HCT116 (cell line): Measurements from ENCODE around the gene WASHC3. TPM values are rescaled to one million over a fixed set of nuclear protein-coding genes. Genes with fewer than 3 reads are reported as not detected.

ENCODE experiments used
- ATAC-seq: fragments of 200-7000 bp; cut with Tn5 transposase; 2 replicates; pipeline ENCODE4 v1.9.1; 2020; ENCODE audit warnings: mild to moderate bottlenecking, moderate library complexity
- BruUV-seq: library from RNA; stranded (reverse); fragments of 400-500 nt; replicated peaks from 2 replicates; lab custom pipeline; 2021; lab: Mats Ljungman, UMichigan
- CTCF ChIA-PET: fragments of 300-600 bp; sonication (Branson Sonifier 250); formaldehyde crosslinking; loops from one replicate; lab custom pipeline; 2021; ENCODE audit warnings: antibody characterized with exemption; lab: Charles Lee
- POLR2A ChIA-PET: fragments of 300-600, 350-600 bp; sonication (Branson Sonifier 250); formaldehyde crosslinking; loops from one replicate; lab custom pipeline; 2021; ENCODE audit warnings: antibody characterized with exemption; lab: Charles Lee
- RAD21 ChIA-PET, 2 experiments: fragments of 300-600 bp; sonication (Branson Sonifier 250); formaldehyde crosslinking; loops; one replicate each; lab custom pipeline; 2023; ENCODE audit warnings: low total read pairs in 2 of 2; ENCODE audit not compliant: uncharacterized antibody in 2 of 2, unreplicated experiment in 2 of 2, low non-redundant PET in 1 of 2; lab: Charles Lee
- DNase-seq: peaks from one replicate; pipeline ENCODE4 v3.0.0-alpha.2; 2010; ENCODE audit warnings: low read depth, low spot score
- H2AFZ ChIP-seq: fragments of 200-600 bp; shearing (Covaris generic), sonication (generic); 2 replicates; pipeline ENCODE4 v1.6.1; 2017; ENCODE audit warnings: low read depth, mixed run types, mixed read lengths, antibody characterized with exemption, low read length; ENCODE audit not compliant: poor library complexity, severe bottlenecking
- H3K27ac ChIP-seq: 2 replicates; pipeline ENCODE4 v1.5.1; 2012; ENCODE audit warnings: low read depth, low read length
- H3K27me3 ChIP-seq: fragments of 200-600 bp; sonication (generic); 2 replicates; pipeline ENCODE4 v1.6.1; 2016; ENCODE audit warnings: mixed run types, low read length, mixed read lengths; ENCODE audit not compliant: insufficient read depth
- H3K36me3 ChIP-seq, 2 experiments: fragments of 200-500 bp in 1 of 2; fragments of 200-600 bp in 1 of 2; sonication (Bioruptor generic) in 1 of 2; sonication (generic) in 1 of 2; 2 replicates each; pipeline versions ENCODE4 v1.5.1 to v1.6.1; 2014 to 2016; ENCODE audit warnings: low read length in 2 of 2, inconsistent platforms in 1 of 2, mixed read lengths in 1 of 2, mixed run types in 1 of 2; ENCODE audit not compliant: insufficient read depth in 2 of 2, control insufficient read depth in 1 of 2
- H3K4me1 ChIP-seq, 2 experiments: fragments of 200-600 bp in 1 of 2; sonication (generic) in 1 of 2; 2 replicates each; pipeline versions ENCODE4 v1.5.1 to v1.6.1; 2012 to 2017; ENCODE audit warnings: low read length in 2 of 2, inconsistent platforms in 1 of 2, mild to moderate bottlenecking in 1 of 2, mixed read lengths in 1 of 2, mixed run types in 1 of 2, moderate library complexity in 1 of 2; ENCODE audit not compliant: insufficient read depth in 2 of 2, control insufficient read depth in 1 of 2
- H3K4me2 ChIP-seq: fragments of 200-600 bp; sonication (generic); 2 replicates; pipeline ENCODE4 v1.6.1; 2017; ENCODE audit warnings: mixed run types, low read length, mixed read lengths
- H3K4me3 ChIP-seq, 2 experiments: fragments of 200-600 bp in 1 of 2; sonication (generic) in 1 of 2; replicated peaks in 1 of 2; 2 replicates each; pipeline ENCODE4 v1.5.1; 2011 to 2016; ENCODE audit warnings: low read length in 2 of 2, control low read depth in 1 of 2, low read depth in 1 of 2, mild to moderate bottlenecking in 1 of 2, mixed read lengths in 1 of 2, mixed run types in 1 of 2
- H3K79me2 ChIP-seq: fragments of 200-600 bp; sonication (generic); 2 replicates; pipeline ENCODE4 v1.6.1; 2017; ENCODE audit warnings: mild to moderate bottlenecking, mixed run types, low read length, moderate library complexity, mixed read lengths; ENCODE audit not compliant: insufficient read depth
- H3K9ac ChIP-seq: fragments of 200-600 bp; sonication (generic); 2 replicates; pipeline ENCODE4 v1.6.1; 2016; ENCODE audit warnings: low read length, mixed read lengths
- H3K9me2 ChIP-seq: fragments of 200-600 bp; sonication (generic), shearing (Covaris generic); 2 replicates; pipeline ENCODE4 v1.6.1; 2017; ENCODE audit warnings: mixed run types, mild to moderate bottlenecking, moderate library complexity; ENCODE audit not compliant: insufficient read depth
- H3K9me3 ChIP-seq, 2 experiments: fragments of 200-500 bp in 1 of 2; fragments of 200-600 bp in 1 of 2; sonication (Bioruptor generic) in 1 of 2; sonication (generic) in 1 of 2; 2 replicates each; pipeline ENCODE4 v1.6.1; 2014 to 2017; ENCODE audit warnings: low read length in 2 of 2, mixed read lengths in 2 of 2, inconsistent platforms in 1 of 2, low read depth in 1 of 2, mild to moderate bottlenecking in 1 of 2, mixed run types in 1 of 2, moderate library complexity in 1 of 2; ENCODE audit not compliant: control insufficient read depth in 1 of 2, insufficient read depth in 1 of 2
- H4K20me1 ChIP-seq: fragments of 200-600 bp; sonication (generic), shearing (Covaris generic); 2 replicates; pipeline ENCODE4 v1.6.1; 2017; ENCODE audit warnings: mixed run types, mild to moderate bottlenecking, moderate library complexity; ENCODE audit not compliant: insufficient read depth
- CEBPB ChIP-seq: IDR thresholded peaks from 2 replicates; pipeline ENCODE4 v1.6.1; 2012; ENCODE audit warnings: low read depth
- ELF1 ChIP-seq: IDR thresholded peaks from 2 replicates; pipeline ENCODE4 v1.6.1; 2012; ENCODE audit warnings: low read depth, borderline replicate concordance
- FOSL1 ChIP-seq: IDR thresholded peaks from 2 replicates; pipeline ENCODE4 v1.6.1; 2012; ENCODE audit warnings: low read depth
- JUND ChIP-seq: IDR thresholded peaks from 2 replicates; pipeline ENCODE4 v1.6.1; 2012
- POLR2AphosphoS5 ChIP-seq: IDR thresholded peaks from 2 replicates; pipeline ENCODE4 v1.6.1; 2011; ENCODE audit warnings: mild to moderate bottlenecking, low read depth, low read length, moderate library complexity
- SP1 ChIP-seq: IDR thresholded peaks from 2 replicates; pipeline ENCODE4 v1.6.1; 2012; ENCODE audit warnings: low read depth
- TCF7L2 ChIP-seq: IDR thresholded peaks from 2 replicates; pipeline ENCODE4 v1.7.0; 2011; ENCODE audit warnings: borderline replicate concordance, inconsistent platforms; ENCODE audit not compliant: insufficient read depth, insufficient read length; ENCODE audit errors: extremely low read depth
- ZFX ChIP-seq: fragments of 450-650 bp; IDR thresholded peaks from 2 replicates; pipeline ENCODE4 v1.6.1; 2017
- ZNF274 ChIP-seq: fragments of 200-500 bp; sonication (Bioruptor generic); IDR thresholded peaks from 2 replicates; pipeline ENCODE4 v1.6.1; 2014; ENCODE audit warnings: mild to moderate bottlenecking, low read depth, low read length, inconsistent platforms
- intact Hi-C: fragments of 100-400 bp; cut with micrococcal nuclease; formaldehyde crosslinking; loops from 2 replicates; pipeline ENCODE4 v1.10.0; 2022
- total RNA-seq: library from RNA; stranded (reverse); gene quantifications from one replicate; pipeline ENCODE4 v1.2.1, GENCODE V29; 2021; ENCODE audit not compliant: unreplicated experiment
- TF ChIP-seq, protein P1 (sequence below): IDR thresholded peaks from 2 replicates; pipeline ENCODE4 v1.6.1; 2012
- TF ChIP-seq, protein P2 (sequence below): IDR thresholded peaks from 2 replicates; pipeline ENCODE4 v1.6.1; 2011; ENCODE audit warnings: mild to moderate bottlenecking, low read length, moderate library complexity; ENCODE audit not compliant: insufficient replicate concordance; ENCODE audit errors: extremely low read depth
- TF ChIP-seq, protein P3 (sequence below): IDR thresholded peaks from 2 replicates; pipeline ENCODE4 v1.6.1; 2012; ENCODE audit warnings: low read depth
- TF ChIP-seq, protein P4 (sequence below): IDR thresholded peaks from 2 replicates; pipeline ENCODE4 v1.6.1; 2012

The WASHC3 gene
- total RNA-seq, 1 experiment from 2014 or later: 15.6 TPM

DNA sequence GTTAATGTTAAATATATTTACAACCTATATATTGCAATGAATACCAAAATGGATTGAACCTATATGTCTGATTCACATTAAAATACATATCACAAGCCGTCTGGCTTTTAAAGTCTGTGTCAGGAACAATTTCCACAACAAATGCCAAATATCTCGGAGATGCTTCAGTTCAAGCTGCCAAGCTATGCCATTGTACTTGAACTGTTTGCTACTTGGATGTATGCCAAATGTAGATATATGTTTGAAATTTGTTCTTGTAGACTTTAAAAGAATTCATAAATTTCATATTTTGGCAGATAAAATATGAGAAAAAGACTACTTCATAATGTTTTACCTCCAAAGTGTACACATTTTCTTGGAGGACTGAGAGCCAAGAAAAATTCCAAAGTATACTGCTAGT is 37.0 kb downstream of the WASHC3 start:
- ChIA-PET POLR2A (no interaction called here), RAD21 (no interaction called here), CTCF (no interaction called here)
- Histone ChIP-seq H3K4me1 (no peaks in the 10 kb centered on the region), H3K27ac (no peak overlapping the region), H3K36me3 (no peaks in the 10 kb centered on the region), H3K4me2 (no peak overlapping the region), H3K27me3 (no peaks in the 10 kb centered on the region), H3K9ac (no peak overlapping the region), H3K79me2 (no peaks in the 10 kb centered on the region), H4K20me1 (no peaks in the 10 kb centered on the region), H3K9me3 (no peaks in the 10 kb centered on the region), H3K9me2 (no peaks in the 10 kb centered on the region), H3K4me3 (no peak overlapping the region), H2AFZ (no peak overlapping the region)
- TF ChIP-seq CEBPB (no peak), TCF7L2 (no peak)
- TF ChIP-seq, protein P1, sequence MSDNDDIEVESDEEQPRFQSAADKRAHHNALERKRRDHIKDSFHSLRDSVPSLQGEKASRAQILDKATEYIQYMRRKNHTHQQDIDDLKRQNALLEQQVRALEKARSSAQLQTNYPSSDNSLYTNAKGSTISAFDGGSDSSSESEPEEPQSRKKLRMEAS: no peak
- no TSS peak for BruUV-seq
- ATAC-seq (no peak), DNase-seq (no peak)
- intact Hi-C loops: no loop called here

DNA sequence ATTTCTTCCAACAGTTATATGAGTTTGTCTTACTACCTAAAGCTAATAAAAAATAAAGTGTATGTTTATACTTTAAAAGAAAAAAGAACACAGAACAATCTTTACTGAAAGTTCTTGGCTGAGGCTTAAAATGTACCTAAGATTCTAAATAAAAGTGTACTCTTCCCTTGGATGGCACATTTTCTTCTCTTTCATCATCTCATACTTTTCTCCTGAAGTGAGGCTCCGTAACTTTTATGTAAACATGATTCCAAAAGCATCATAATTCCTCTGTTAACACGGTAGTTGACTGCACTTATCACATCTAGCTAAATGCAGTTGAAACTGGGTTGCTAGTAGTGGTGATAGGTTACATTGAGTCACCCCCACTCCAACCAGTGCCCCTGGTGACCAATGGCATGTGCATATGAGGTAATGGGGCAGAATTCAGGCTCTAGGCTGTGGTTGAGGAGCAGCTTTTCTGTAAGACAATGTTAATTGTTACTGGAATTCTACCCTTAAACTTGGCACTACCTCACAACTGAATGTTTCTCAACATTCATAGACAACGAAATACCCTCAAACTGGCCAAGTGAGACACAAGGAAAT is 38.4 kb downstream of the WASHC3 start:
- no TSS peak for BruUV-seq
- H3K27me3 ChIP-seq: no peaks in the 10 kb centered on the region
- no peaks in the 10 kb centered on the region for H4K20me1 ChIP-seq
- no peak overlapping the region for H3K27ac ChIP-seq
- DNase-seq (no peak), ATAC-seq (no peak)
- no peaks in the 10 kb centered on the region for H3K79me2 ChIP-seq
- no peak overlapping the region for H3K4me2 ChIP-seq
- H3K36me3 ChIP-seq: no peaks in the 10 kb centered on the region
- CTCF ChIA-PET: no interaction called here
- no peak overlapping the region for H3K4me3 ChIP-seq
- H2AFZ ChIP-seq: no peak overlapping the region
- intact Hi-C loops: no loop called here
- no peaks in the 10 kb centered on the region for H3K4me1 ChIP-seq
- no peak overlapping the region for H3K9ac ChIP-seq
- POLR2A ChIA-PET: no interaction called here
- no peaks in the 10 kb centered on the region for H3K9me2 ChIP-seq
- TF ChIP-seq, protein P2, sequence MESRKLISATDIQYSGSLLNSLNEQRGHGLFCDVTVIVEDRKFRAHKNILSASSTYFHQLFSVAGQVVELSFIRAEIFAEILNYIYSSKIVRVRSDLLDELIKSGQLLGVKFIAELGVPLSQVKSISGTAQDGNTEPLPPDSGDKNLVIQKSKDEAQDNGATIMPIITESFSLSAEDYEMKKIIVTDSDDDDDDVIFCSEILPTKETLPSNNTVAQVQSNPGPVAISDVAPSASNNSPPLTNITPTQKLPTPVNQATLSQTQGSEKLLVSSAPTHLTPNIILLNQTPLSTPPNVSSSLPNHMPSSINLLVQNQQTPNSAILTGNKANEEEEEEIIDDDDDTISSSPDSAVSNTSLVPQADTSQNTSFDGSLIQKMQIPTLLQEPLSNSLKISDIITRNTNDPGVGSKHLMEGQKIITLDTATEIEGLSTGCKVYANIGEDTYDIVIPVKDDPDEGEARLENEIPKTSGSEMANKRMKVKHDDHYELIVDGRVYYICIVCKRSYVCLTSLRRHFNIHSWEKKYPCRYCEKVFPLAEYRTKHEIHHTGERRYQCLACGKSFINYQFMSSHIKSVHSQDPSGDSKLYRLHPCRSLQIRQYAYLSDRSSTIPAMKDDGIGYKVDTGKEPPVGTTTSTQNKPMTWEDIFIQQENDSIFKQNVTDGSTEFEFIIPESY: no peak
- TF ChIP-seq CEBPB: no peak
- TF ChIP-seq JUND: no peak
- TF ChIP-seq POLR2AphosphoS5: no peak
- no peak for TF ChIP-seq FOSL1
- TF ChIP-seq, protein P3, sequence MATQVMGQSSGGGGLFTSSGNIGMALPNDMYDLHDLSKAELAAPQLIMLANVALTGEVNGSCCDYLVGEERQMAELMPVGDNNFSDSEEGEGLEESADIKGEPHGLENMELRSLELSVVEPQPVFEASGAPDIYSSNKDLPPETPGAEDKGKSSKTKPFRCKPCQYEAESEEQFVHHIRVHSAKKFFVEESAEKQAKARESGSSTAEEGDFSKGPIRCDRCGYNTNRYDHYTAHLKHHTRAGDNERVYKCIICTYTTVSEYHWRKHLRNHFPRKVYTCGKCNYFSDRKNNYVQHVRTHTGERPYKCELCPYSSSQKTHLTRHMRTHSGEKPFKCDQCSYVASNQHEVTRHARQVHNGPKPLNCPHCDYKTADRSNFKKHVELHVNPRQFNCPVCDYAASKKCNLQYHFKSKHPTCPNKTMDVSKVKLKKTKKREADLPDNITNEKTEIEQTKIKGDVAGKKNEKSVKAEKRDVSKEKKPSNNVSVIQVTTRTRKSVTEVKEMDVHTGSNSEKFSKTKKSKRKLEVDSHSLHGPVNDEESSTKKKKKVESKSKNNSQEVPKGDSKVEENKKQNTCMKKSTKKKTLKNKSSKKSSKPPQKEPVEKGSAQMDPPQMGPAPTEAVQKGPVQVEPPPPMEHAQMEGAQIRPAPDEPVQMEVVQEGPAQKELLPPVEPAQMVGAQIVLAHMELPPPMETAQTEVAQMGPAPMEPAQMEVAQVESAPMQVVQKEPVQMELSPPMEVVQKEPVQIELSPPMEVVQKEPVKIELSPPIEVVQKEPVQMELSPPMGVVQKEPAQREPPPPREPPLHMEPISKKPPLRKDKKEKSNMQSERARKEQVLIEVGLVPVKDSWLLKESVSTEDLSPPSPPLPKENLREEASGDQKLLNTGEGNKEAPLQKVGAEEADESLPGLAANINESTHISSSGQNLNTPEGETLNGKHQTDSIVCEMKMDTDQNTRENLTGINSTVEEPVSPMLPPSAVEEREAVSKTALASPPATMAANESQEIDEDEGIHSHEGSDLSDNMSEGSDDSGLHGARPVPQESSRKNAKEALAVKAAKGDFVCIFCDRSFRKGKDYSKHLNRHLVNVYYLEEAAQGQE: no peak
- TF ChIP-seq ZFX: no peak
- TF ChIP-seq ZNF274: no peak
- TF ChIP-seq ELF1: no peak
- TF ChIP-seq, protein P4, sequence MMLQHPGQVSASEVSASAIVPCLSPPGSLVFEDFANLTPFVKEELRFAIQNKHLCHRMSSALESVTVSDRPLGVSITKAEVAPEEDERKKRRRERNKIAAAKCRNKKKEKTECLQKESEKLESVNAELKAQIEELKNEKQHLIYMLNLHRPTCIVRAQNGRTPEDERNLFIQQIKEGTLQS: no peak
- TF ChIP-seq SP1: no peak
- TF ChIP-seq, all 23 proteins: peak for 0
- H3K9me3 ChIP-seq: no peaks in the 10 kb centered on the region
- RAD21 ChIA-PET: no interaction called here
